ENCODE measurements around the gene HOXB7.

GRCh38 chr17:48558831-48559121 is 52.0 kb downstream of the HOXB7 start:
- TF ChIP-seq POLR2A (IDR thresholded peaks at IDR 0.05), result no peak
- TF ChIP-seq, protein P1, sequence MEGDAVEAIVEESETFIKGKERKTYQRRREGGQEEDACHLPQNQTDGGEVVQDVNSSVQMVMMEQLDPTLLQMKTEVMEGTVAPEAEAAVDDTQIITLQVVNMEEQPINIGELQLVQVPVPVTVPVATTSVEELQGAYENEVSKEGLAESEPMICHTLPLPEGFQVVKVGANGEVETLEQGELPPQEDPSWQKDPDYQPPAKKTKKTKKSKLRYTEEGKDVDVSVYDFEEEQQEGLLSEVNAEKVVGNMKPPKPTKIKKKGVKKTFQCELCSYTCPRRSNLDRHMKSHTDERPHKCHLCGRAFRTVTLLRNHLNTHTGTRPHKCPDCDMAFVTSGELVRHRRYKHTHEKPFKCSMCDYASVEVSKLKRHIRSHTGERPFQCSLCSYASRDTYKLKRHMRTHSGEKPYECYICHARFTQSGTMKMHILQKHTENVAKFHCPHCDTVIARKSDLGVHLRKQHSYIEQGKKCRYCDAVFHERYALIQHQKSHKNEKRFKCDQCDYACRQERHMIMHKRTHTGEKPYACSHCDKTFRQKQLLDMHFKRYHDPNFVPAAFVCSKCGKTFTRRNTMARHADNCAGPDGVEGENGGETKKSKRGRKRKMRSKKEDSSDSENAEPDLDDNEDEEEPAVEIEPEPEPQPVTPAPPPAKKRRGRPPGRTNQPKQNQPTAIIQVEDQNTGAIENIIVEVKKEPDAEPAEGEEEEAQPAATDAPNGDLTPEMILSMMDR (IDR thresholded peaks at IDR 0.05), result no peak
- no peak for TF ChIP-seq EP300 (IDR thresholded peaks at IDR 0.05)

All from sigmoid colon (tissue), 4 donors.